ENCODE data around the gene RGS10.

The RGS10 gene

DNA sequence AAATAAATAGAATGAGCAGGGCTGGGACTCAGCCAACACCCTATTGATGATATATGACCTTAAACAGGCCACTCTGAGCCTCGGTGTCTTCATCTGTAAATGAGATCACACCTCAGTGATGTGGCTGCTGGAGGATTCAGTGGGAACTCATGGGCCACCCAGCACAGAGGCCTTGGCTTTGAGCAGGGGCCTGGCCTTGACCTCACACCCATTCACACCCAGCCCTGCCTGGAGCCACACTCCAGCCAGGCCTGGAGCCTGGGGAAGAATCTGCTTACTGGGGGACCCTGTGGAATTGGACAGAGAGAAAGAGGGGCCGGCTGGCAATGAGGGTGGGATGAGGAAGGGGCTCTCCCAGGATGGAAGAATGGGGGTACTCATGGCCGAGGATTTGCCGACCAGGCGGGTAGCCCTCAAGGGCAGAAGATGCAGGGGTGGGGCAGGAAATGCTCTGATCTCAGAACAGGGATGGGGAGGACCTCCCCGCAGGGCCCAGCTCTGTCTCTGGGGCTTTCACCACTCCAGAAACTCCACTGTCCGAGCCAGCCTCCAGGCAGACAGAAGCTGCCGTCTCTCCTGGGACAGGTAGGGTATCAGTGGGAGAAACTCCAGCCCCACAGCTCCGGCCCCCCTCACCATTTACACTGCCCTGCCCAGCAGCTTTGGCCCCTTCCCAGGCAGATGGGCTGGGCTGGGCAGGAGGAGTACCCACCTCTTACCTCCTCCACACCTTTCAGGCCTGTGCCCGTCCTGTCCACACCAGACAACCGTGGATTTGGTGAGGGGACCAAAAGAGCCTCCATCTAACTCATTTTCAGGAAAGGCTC, 81.9 kb downstream of the RGS10 start:
- DNase-seq (no peak), ATAC-seq (ENCODE audit: insufficient read depth, low read depth) (no peak)
- Histone ChIP-seq H3K36me3 (ENCODE audit: insufficient read depth, low read length) (no peaks in the 10 kb centered on the region), H3K9ac (ENCODE audit: low read depth, low read length) (no peak overlapping the region), H4K20me1 (ENCODE audit: insufficient read depth, low read length) (no peaks in the 10 kb centered on the region), H3K9me3 (ENCODE audit: insufficient read depth, low read length, severe bottlenecking) (peaks cover 3% of the 10 kb centered on the region), H3K4me3 (ENCODE audit: low read depth in 1 of 2, low read length in 2 of 2) (no peak overlapping the region), H3K4me2 (ENCODE audit: insufficient read depth, low read length) (no peak overlapping the region), H3K27me3 (ENCODE audit: insufficient read depth, low read length, poor library complexity) (no peaks in the 10 kb centered on the region), H3K27ac (ENCODE audit: low read length) (no peak overlapping the region), H3K4me1 (ENCODE audit: insufficient read depth, low read length) (no peaks in the 10 kb centered on the region), H2AFZ (ENCODE audit: low read depth, low read length) (no peak overlapping the region), H3K79me2 (ENCODE audit: insufficient read depth, low read length) (no peaks in the 10 kb centered on the region)
- no peak for TF ChIP-seq EZH2 (IDR thresholded peaks at IDR 0.05; ENCODE audit: borderline replicate concordance, low read depth, low read length, severe bottlenecking)
- TF ChIP-seq, protein P1, sequence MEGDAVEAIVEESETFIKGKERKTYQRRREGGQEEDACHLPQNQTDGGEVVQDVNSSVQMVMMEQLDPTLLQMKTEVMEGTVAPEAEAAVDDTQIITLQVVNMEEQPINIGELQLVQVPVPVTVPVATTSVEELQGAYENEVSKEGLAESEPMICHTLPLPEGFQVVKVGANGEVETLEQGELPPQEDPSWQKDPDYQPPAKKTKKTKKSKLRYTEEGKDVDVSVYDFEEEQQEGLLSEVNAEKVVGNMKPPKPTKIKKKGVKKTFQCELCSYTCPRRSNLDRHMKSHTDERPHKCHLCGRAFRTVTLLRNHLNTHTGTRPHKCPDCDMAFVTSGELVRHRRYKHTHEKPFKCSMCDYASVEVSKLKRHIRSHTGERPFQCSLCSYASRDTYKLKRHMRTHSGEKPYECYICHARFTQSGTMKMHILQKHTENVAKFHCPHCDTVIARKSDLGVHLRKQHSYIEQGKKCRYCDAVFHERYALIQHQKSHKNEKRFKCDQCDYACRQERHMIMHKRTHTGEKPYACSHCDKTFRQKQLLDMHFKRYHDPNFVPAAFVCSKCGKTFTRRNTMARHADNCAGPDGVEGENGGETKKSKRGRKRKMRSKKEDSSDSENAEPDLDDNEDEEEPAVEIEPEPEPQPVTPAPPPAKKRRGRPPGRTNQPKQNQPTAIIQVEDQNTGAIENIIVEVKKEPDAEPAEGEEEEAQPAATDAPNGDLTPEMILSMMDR (IDR thresholded peaks at IDR 0.05; ENCODE audit: borderline replicate concordance, extremely low read depth, low read length, poor library complexity, severe bottlenecking): no peak

DNA sequence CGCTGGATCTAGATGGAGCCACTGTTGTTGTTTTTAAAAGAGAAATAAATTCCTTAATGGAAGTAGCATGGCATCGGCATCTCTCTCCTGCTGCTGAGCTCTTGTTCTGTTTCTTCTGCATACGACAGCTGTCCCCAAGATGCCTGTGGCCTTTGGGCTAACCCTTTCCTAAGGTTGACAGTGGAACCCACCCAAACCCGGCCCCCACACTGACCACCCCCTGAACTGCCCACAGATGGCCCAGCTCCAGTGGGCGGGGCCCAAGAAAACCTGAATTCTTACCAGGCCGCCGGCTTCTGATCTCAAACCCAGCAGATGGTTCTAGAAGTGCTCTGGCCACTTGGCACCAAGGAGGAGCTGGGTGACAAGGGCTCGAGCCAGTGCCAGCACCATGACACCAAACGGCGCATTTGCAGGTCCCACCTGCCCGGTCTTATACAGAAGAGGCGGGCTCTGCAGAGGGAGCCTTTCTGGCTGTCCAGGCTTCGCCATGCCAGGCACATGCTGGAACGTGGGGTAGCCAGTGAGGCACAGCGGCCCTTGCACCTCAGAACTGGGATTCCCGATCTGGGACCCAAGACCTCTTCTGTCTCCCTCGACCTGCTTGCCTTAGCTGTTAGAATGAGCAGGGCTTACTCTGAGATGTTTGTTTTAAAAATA, 82.7 kb downstream of the RGS10 start:
- Histone ChIP-seq H2AFZ (ENCODE audit: low read depth, low read length) (no peak overlapping the region), H3K4me3 (ENCODE audit: low read depth in 1 of 2, low read length in 2 of 2) (no peak overlapping the region), H3K36me3 (ENCODE audit: insufficient read depth, low read length) (no peaks in the 10 kb centered on the region), H3K79me2 (ENCODE audit: insufficient read depth, low read length) (no peaks in the 10 kb centered on the region), H3K9ac (ENCODE audit: low read depth, low read length) (no peak overlapping the region), H3K4me2 (ENCODE audit: insufficient read depth, low read length) (no peak overlapping the region), H3K27ac (ENCODE audit: low read length) (no peak overlapping the region), H4K20me1 (ENCODE audit: insufficient read depth, low read length) (no peaks in the 10 kb centered on the region), H3K27me3 (ENCODE audit: insufficient read depth, low read length, poor library complexity) (no peaks in the 10 kb centered on the region), H3K4me1 (ENCODE audit: insufficient read depth, low read length) (no peaks in the 10 kb centered on the region), H3K9me3 (ENCODE audit: insufficient read depth, low read length, severe bottlenecking) (peaks cover 3% of the 10 kb centered on the region)
- no peak for DNase-seq
- TF ChIP-seq, protein P1 (IDR thresholded peaks at IDR 0.05; ENCODE audit: borderline replicate concordance, extremely low read depth, low read length, poor library complexity, severe bottlenecking): no peak
- TF ChIP-seq EZH2 (IDR thresholded peaks at IDR 0.05; ENCODE audit: borderline replicate concordance, low read depth, low read length, severe bottlenecking): no peak
- no peak for ATAC-seq (ENCODE audit: insufficient read depth, low read depth)

DNA sequence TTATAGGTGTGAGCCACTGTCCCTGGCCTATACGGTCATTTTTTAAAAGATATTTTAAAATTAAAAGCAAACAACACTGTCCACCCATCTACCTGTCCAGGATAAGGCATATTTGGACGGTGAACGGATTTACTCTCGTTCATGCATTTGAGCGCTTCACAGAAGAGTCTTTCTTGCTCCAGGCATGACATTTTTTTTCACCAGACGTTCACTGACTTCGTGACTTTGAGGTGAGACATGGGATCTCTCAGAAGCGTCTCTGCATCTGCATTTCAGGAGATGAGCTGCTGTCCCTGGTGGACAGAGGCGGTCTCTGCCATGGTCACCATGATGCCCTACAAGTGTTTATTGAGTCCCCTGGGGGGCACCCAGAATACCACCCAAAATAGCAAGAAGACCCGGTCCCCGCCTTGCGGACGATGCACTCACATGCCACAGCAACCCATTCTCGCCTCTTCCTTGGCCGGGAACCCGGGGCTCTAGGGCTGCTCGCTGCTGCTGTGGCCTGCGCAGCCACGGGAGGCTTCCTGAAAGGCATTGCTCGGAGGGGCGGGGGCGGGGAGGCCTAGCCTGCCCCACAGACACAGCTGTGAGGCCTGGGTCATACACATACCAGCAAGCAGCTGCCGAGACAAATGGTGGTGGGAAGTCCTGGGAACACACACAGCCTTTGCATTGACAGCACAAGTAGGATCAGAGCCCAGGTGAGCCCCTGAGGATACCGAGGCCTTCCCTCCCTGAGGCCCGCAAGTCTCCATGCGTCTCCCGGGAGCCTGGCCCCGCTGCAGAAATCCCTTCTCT, 84.4 kb downstream of the RGS10 start:
- H3K9ac ChIP-seq (ENCODE audit: low read depth, low read length): no peak overlapping the region
- no peak for TF ChIP-seq EZH2 (IDR thresholded peaks at IDR 0.05; ENCODE audit: borderline replicate concordance, low read depth, low read length, severe bottlenecking)
- TF ChIP-seq, protein P1 (IDR thresholded peaks at IDR 0.05; ENCODE audit: borderline replicate concordance, extremely low read depth, low read length, poor library complexity, severe bottlenecking): no peak
- no peak overlapping the region for H3K4me2 ChIP-seq (ENCODE audit: insufficient read depth, low read length)
- peaks cover 8% of the 10 kb centered on the region; the same call in 1 of the 2 replicates for H3K36me3 ChIP-seq (ENCODE audit: insufficient read depth, low read length)
- no peaks in the 10 kb centered on the region for H4K20me1 ChIP-seq (ENCODE audit: insufficient read depth, low read length)
- no peaks in the 10 kb centered on the region for H3K4me1 ChIP-seq (ENCODE audit: insufficient read depth, low read length)
- H3K79me2 ChIP-seq (ENCODE audit: insufficient read depth, low read length): no peaks in the 10 kb centered on the region
- H3K27ac ChIP-seq (ENCODE audit: low read length): no peak overlapping the region
- ATAC-seq (ENCODE audit: insufficient read depth, low read depth): peak; percentile 13; the same call in 2 of the 3 replicates
- peaks cover 3% of the 10 kb centered on the region for H3K9me3 ChIP-seq (ENCODE audit: insufficient read depth, low read length, severe bottlenecking)
- H3K27me3 ChIP-seq (ENCODE audit: insufficient read depth, low read length, poor library complexity): no peaks in the 10 kb centered on the region
- no peak overlapping the region for H2AFZ ChIP-seq (ENCODE audit: low read depth, low read length)
- H3K4me3 ChIP-seq (ENCODE audit: low read depth in 1 of 2, low read length in 2 of 2): no peak overlapping the region
- no peak for DNase-seq

Measured in DND-41 (cell line).